HepG2 (cell line): ENCODE data around the gene YY1. TPM values are rescaled to one million over a fixed set of nuclear protein-coding genes. Genes with fewer than 3 reads are reported as not detected.

Experiments
- BCL6 ChIP-seq: IDR thresholded peaks from 2 replicates; pipeline ENCODE4 v1.6.1; 2016; ENCODE audit warnings: missing genetic modification reagents, missing compliant biosample characterization
- DNMT1 ChIP-seq: sonication (generic); formaldehyde crosslinking; IDR thresholded peaks from 2 replicates; pipeline ENCODE4 v1.5.1; 2020; ENCODE audit warnings: mild to moderate bottlenecking, missing genetic modification reagents
- DPF2 ChIP-seq: sonication (generic); formaldehyde crosslinking; IDR thresholded peaks from 2 replicates; pipeline ENCODE4 v1.4.0; 2020; ENCODE audit warnings: mild to moderate bottlenecking, low read depth, missing genetic modification reagents, borderline replicate concordance
- HOXA9 ChIP-seq: sonication (generic); formaldehyde crosslinking; IDR thresholded peaks from 2 replicates; pipeline ENCODE4 v1.8.1; 2022; ENCODE audit warnings: missing genetic modification reagents, mild to moderate bottlenecking, moderate library complexity, borderline replicate concordance
- POLR2G ChIP-seq: fragments of 200-400 bp; formaldehyde crosslinking; IDR thresholded peaks from 2 replicates; pipeline ENCODE4 v1.6.1; 2018; ENCODE audit warnings: mild to moderate bottlenecking, low read depth, low read length, moderate library complexity
- RBM22 ChIP-seq: fragments of 200-400 bp; formaldehyde crosslinking; optimal IDR thresholded peaks from 2 replicates; pipeline ENCODE3; 2017; ENCODE audit warnings: mild to moderate bottlenecking, low read length, moderate library complexity
- RNF2 ChIP-seq: fragments of 450-650 bp; conservative IDR thresholded peaks from 2 replicates; pipeline ENCODE4 v1.6.1; 2016; ENCODE audit warnings: low read depth
- SNAPC2 ChIP-seq: sonication (generic); formaldehyde crosslinking; IDR thresholded peaks from 2 replicates; pipeline ENCODE4 v1.8.1; 2022; ENCODE audit warnings: mild to moderate bottlenecking, missing genetic modification reagents
- USF2 ChIP-seq, 2 experiments: sonication (generic) in 1 of 2; formaldehyde crosslinking in 1 of 2; IDR thresholded peaks; 2 replicates each; pipeline versions ENCODE4 v1.5.1 to v1.6.1; 2011 to 2020; ENCODE audit warnings: borderline replicate concordance in 1 of 2, low read depth in 1 of 2, low read length in 1 of 2, mild to moderate bottlenecking in 1 of 2, missing genetic modification reagents in 1 of 2, moderate library complexity in 1 of 2
- ZNF24 ChIP-seq: fragments of 450-650 bp; IDR thresholded peaks from 2 replicates; pipeline ENCODE4 v1.6.1; 2017; ENCODE audit warnings: antibody characterized with exemption, mild to moderate bottlenecking
- ZNF260 ChIP-seq: sonication (generic); formaldehyde crosslinking; IDR thresholded peaks from 2 replicates; pipeline ENCODE4 v1.4.0; 2020; ENCODE audit warnings: missing genetic modification reagents, low read depth, mild to moderate bottlenecking, borderline replicate concordance
- ZNF431 ChIP-seq: sonication (generic); formaldehyde crosslinking; IDR thresholded peaks from 2 replicates; pipeline ENCODE4 v1.9.0; 2022; ENCODE audit warnings: missing genetic modification reagents, low read depth, mild to moderate bottlenecking, borderline replicate concordance
- ZNF460 ChIP-seq: sonication (generic); formaldehyde crosslinking; IDR thresholded peaks from 2 replicates; pipeline ENCODE4 v1.5.1; 2020; ENCODE audit warnings: missing genetic modification reagents, mild to moderate bottlenecking, borderline replicate concordance
- ZNF670 ChIP-seq: sonication (generic); formaldehyde crosslinking; IDR thresholded peaks from 2 replicates; pipeline ENCODE4 v1.8.0; 2022; ENCODE audit warnings: mild to moderate bottlenecking, missing genetic modification reagents, borderline replicate concordance
- ZUFSP ChIP-seq: sonication (generic); formaldehyde crosslinking; IDR thresholded peaks from 2 replicates; pipeline ENCODE4 v1.9.0; 2021; ENCODE audit warnings: missing genetic modification reagents, mild to moderate bottlenecking, borderline replicate concordance
- polyA plus RNA-seq, 8 experiments: library from polyadenylated mRNA; depleted of rRNA in 3 of 8; stranded (reverse) in 7 of 8; unstranded in 1 of 8; fragments of >200 nt; fragmentation: Illumina TruSeq in 4 of 8; extraction: Trizol in 4 of 8; gene quantifications; 2 replicates each; pipeline versions ENCODE4 v1.2.1 to v1.2.3, GENCODE V29; 2011 to 2016; ENCODE audit warnings: low read depth in 4 of 8, missing spikeins in 1 of 8, mixed read lengths in 1 of 8; ENCODE audit not compliant: insufficient read depth in 1 of 8
- total RNA-seq, 5 experiments: library from RNA; depleted of rRNA; stranded (reverse); fragments of >200 nt; fragmentation: Illumina TruSeq; extraction: Trizol; gene quantifications; 2 replicates each; pipeline ENCODE4 v1.2.3, GENCODE V29; 2016; ENCODE audit warnings: low read depth in 1 of 5

Gene YY1
- total and polyA plus RNA-seq, 2 of the 13 experiments (the other 11 are each of a cell fraction or from before 2014, with no cell fraction given): 29.4 to 68.1 TPM

- TF ChIP-seq USF2 (IDR thresholded peaks at IDR 0.05; ENCODE audit: low read depth, low read length) (no peak), USF2 (CRISPR knock-in tag; IDR thresholded peaks at IDR 0.05; ENCODE audit: borderline replicate concordance) (no peak), ZNF431 (CRISPR knock-in tag) (no peak), DPF2 (CRISPR knock-in tag) (no peak), SNAPC2 (CRISPR knock-in tag) (no peak), ZNF670 (peak; percentile 90), BCL6 (CRISPR knock-in tag) (no peak), ZUFSP (no peak), DNMT1 (no peak), POLR2G (no peak), ZNF260 (CRISPR knock-in tag) (no peak), ZNF24 (no peak), RNF2 (no peak), HOXA9 (CRISPR knock-in tag) (no peak), RBM22 (no peak), ZNF460 (CRISPR knock-in tag) (peak; percentile 58; the same call in 1 of the 2 replicates)
- TF ChIP-seq, all 625 proteins: peak for 80
Measured at GRCh38 chr14:100323121-100323941, 84.4 kb downstream of the YY1 start, which contains the start of gene SLC25A47 (continued).
